ENCODE measurements around the gene MZT1.
"Not testable (repeated sequence)": the region's sequence is repeated elsewhere in the genome, so short reads cannot be mapped to it uniquely, and the experiment has no call there.

GRCh38 chr13:72726185-72726584 lies 1.2 kb downstream of the MZT1 start:
- not testable (repeated sequence) for TF ChIP-seq EZH2 (IDR thresholded peaks at IDR 0.05; ENCODE audit: insufficient read depth, poor library complexity, severe bottlenecking); EZH2phosphoT487 (IDR thresholded peaks at IDR 0.05; ENCODE audit: insufficient read depth, low read depth)

Data from GM23248 (cell line).